Activated naive CD8-positive, alpha-beta T cell treated with anti-CD3 and anti-CD28 coated beads, Interleukin-2, amount 10 ng/mL, durations not matched to agents 7 days and 5 days (primary cell): Measurements from ENCODE around the gene HSPBP1. TPM values are rescaled to one million over a fixed set of nuclear protein-coding genes. Genes with fewer than 3 reads are reported as not detected.
A peak's percentile ranks its signal among the peaks of the same experiment; 100 is the strongest.

Experiments used
- ATAC-seq: fragments of 150-1000 bp; cut with Tn5 transposase; one replicate; pipeline ENCODE4 v1.10.0; 2021; ENCODE audit warnings: low read depth, moderate library complexity
- POLR2A ChIA-PET: fragments of 350-600 bp; sonication (Branson Sonifier 250); formaldehyde crosslinking; loops from one replicate; lab custom pipeline; 2021; ENCODE audit warnings: antibody characterized with exemption; lab: Charles Lee
- DNase-seq: peaks from one replicate; pipeline ENCODE4 v3.0.0; 2021
- H3K27ac Mint-ChIP-seq: one replicate; pipeline ENCODE4 v1.8.0; 2022; ENCODE audit warnings: mild to moderate bottlenecking, mixed read lengths
- H3K27me3 Mint-ChIP-seq: one replicate; pipeline ENCODE4 v1.8.0; 2022; ENCODE audit warnings: mild to moderate bottlenecking, moderate library complexity, mixed read lengths
- H3K36me3 Mint-ChIP-seq: one replicate; pipeline ENCODE4 v1.8.0; 2021; ENCODE audit warnings: mild to moderate bottlenecking, mixed read lengths
- H3K4me1 Mint-ChIP-seq: one replicate; pipeline ENCODE4 v1.8.0; 2021; ENCODE audit warnings: mixed read lengths
- H3K4me3 Mint-ChIP-seq: one replicate; pipeline ENCODE4 v1.8.0; 2022; ENCODE audit warnings: mild to moderate bottlenecking, moderate library complexity, mixed read lengths
- H3K9me3 Mint-ChIP-seq: one replicate; pipeline ENCODE4 v1.8.0; 2021; ENCODE audit warnings: mixed read lengths
- total RNA-seq, 2 experiments: library from RNA; stranded (reverse); gene quantifications; one replicate each; pipeline ENCODE4 v1.2.3, GENCODE V29; 2021

HSPBP1 gene
- total RNA-seq, 2 experiments from 2014 or later = 19.5 to 20.3 TPM

- Mint-ChIP-seq H3K4me3 (no peak overlapping the region), H3K36me3 (peaks cover 10% of the 10 kb centered on the region), H3K27ac (no peak overlapping the region), H3K27me3 (no peaks in the 10 kb centered on the region), H3K4me1 (peaks cover 8% of the 10 kb centered on the region), H3K9me3 (peaks cover 7% of the 10 kb centered on the region)
- POLR2A ChIA-PET = no interaction called here
- DNase-seq (no peak), ATAC-seq (no peak)
Observed at GRCh38 chr19:55265173-55265572, 14.7 kb downstream of the HSPBP1 start.

DNA sequence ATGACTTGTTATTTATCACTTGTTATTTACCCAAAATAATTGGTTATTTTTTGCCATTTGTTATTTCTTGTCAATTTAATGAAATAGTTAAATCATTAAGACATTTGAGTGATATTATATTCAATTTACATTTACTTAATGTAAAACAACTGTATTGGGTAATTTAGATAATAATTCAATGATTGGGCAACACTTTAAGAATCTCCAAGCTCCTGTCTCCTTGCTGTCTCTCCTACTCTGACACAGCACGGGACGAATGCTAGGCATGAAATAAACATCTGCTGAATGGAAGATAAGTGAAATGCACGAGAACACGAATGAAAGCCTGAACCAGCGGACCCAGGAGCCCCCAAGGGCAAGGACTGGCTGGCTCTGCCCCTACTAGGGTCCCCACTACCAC lies 15.4 kb downstream of the HSPBP1 start:
- ATAC-seq (no peak), DNase-seq (no peak)
- Mint-ChIP-seq H3K4me3 (no peak overlapping the region), H3K9me3 (peaks cover 7% of the 10 kb centered on the region), H3K4me1 (peaks cover 8% of the 10 kb centered on the region), H3K27me3 (no peaks in the 10 kb centered on the region), H3K36me3 (peaks cover 10% of the 10 kb centered on the region), H3K27ac (no peak overlapping the region)
- POLR2A ChIA-PET = no interaction called here

DNA sequence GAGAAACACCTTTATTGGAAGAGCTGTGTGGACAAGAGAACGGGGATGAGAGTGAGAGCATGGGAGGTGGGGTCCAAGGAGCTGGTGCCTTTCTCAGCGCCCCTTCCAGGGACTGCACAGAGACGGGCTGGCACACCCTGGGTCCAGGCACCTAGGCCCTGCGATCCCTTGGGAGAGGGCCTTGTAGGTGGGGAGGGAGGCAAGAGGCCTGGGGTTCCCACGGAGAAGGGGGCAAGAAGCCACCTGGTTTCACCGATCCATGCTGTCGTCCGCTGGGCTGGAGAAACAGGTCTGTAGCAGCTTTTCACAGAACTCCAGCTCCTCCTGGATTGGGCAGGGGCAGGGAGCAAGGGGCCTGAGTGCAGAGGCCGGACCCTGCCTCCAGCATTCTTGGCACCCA lies 17.6 kb downstream of the HSPBP1 start:
- POLR2A ChIA-PET = interaction anchor here (1.0 to 1.3 kb wide), 2 partner anchors 11 to 145 kb away, joined by 3 to 4 read pairs; partner anchors contain the start of gene UBE2S
- DNase-seq = no peak
- H3K4me1 Mint-ChIP-seq = peaks cover 14% of the 10 kb centered on the region
- H3K27me3 Mint-ChIP-seq = no peaks in the 10 kb centered on the region
- peaks cover 9% of the 10 kb centered on the region for H3K36me3 Mint-ChIP-seq
- H3K4me3 Mint-ChIP-seq = no peak overlapping the region
- no peak for ATAC-seq
- no peak overlapping the region for H3K27ac Mint-ChIP-seq
- H3K9me3 Mint-ChIP-seq = peaks cover 7% of the 10 kb centered on the region

DNA sequence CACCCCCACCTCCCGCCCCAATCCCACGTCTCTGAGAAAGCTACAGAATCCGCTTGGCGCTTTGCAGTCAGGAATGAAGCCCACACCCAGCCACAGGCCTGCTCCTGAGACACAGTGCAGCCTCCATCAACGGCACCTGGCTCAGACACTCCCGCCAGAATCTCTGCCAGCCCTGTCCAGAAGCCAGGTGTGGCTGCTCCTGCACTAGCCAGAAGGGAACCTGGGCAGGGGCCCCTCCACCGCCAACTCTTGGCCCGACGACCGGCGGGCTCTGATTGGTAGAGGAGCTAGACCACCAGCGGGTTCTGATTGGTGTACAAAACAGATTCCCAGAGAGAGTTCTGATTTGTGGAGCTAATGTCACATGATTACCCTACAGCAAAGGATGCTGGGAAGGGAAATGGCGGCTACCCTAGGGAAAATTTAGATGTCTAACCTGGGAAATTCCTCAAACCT lies 18.2 kb downstream of the HSPBP1 start:
- peaks cover 21% of the 10 kb centered on the region for H3K4me1 Mint-ChIP-seq
- H3K36me3 Mint-ChIP-seq = peaks cover 10% of the 10 kb centered on the region
- no peak overlapping the region for H3K27ac Mint-ChIP-seq
- DNase-seq (no peak), ATAC-seq (no peak)
- peaks cover 6% of the 10 kb centered on the region for H3K9me3 Mint-ChIP-seq
- POLR2A ChIA-PET = interaction anchor here (0.6 to 1.0 kb wide), 2 partner anchors 146 to 356 kb away, joined by 3 to 4 read pairs; partner anchors contain the start of gene UBE2S
- H3K4me3 Mint-ChIP-seq = no peak overlapping the region
- H3K27me3 Mint-ChIP-seq = no peaks in the 10 kb centered on the region

DNA sequence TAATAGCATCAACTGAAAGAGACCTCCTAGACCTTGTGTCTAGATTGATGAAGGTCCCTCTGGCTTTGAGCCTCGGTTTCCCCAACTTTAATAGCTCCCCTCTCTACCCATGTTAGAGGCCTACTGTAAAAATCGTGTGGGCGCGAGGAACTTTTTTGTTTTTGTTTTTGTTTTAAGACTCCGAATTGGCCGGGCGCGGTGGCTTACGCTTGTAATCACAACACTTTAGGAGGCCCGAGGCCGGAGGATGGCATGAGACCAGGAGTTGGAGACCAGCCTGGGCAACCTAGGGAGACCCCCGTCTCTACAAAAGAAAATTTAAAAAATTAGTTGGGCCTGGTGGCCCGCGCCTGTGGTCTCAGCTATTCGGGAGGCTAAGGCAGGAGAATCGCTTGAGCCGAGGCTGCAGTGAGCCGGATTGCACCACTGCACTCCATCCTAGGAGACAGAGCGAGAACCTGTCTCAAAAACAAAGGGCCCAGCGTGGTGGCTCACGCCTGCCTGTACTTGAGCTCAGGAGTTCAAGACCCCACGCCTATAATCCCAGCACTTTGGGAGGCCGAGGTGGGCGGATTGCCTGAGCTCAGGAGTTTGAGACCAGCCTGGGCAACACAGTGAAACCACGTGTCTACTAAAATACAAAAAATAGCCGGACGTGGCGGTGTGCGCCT lies 20.2 kb downstream of the HSPBP1 start:
- H3K9me3 Mint-ChIP-seq = no peaks in the 10 kb centered on the region
- POLR2A ChIA-PET = interaction anchor here (0.7 to 8.4 kb wide), 21 partner anchors 9 to 1249 kb away, joined by 3 to 120 read pairs (median 5); partner anchors contain the start of genes BRSK1, CNOT3, FIZ1 and HSPBP1
- peak overlapping the region; percentile 95 for H3K27ac Mint-ChIP-seq
- peak overlapping the region; percentile 83 for H3K4me3 Mint-ChIP-seq
- DNase-seq = no peak
- ATAC-seq = no peak
- H3K4me1 Mint-ChIP-seq = peaks cover 30% of the 10 kb centered on the region
- no peaks in the 10 kb centered on the region for H3K27me3 Mint-ChIP-seq
- peaks cover 16% of the 10 kb centered on the region for H3K36me3 Mint-ChIP-seq

GRCh38 chr19:55258828-55259539 lies 20.9 kb downstream of the HSPBP1 start, which contains the start of gene PPP6R1:
Gene PPP6R1, minus strand, starts transcription at chr19:55259017. Its CDS starts 11,914 bp downstream, at chr19:55247103.
- peaks cover 18% of the 10 kb centered on the region for H3K36me3 Mint-ChIP-seq
- H3K4me1 Mint-ChIP-seq = peaks cover 34% of the 10 kb centered on the region
- POLR2A ChIA-PET = interaction anchor here (0.7 to 8.4 kb wide), 20 partner anchors 8 to 1122 kb away, joined by 3 to 120 read pairs (median 5); partner anchors contain the start of genes BRSK1, CNOT3, FIZ1 and HSPBP1

DNA sequence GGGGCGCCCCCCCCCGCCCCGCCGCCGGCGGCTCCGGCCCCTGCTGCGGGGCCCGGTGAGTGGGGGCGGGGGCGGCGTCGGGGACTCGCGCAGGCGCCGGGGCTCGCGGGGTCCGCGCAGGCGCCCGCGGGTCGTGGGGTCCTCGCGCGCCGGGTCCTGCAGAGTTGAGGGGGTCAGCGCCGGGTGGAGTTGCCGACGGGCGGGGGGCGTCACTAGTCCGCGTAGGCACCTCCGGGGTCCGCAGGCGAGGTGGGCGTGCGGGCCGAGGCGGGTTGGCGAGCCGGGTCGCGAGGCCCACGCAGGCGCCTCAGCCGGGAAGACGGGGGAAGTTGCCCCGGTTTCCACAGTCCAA lies 21.5 kb downstream of the HSPBP1 start:
- DNase-seq = peak; percentile 75
- peak overlapping the region; percentile 83 for H3K4me3 Mint-ChIP-seq
- ATAC-seq = peak; percentile 3
- peaks cover 20% of the 10 kb centered on the region for H3K36me3 Mint-ChIP-seq
- H3K27me3 Mint-ChIP-seq = no peaks in the 10 kb centered on the region
- peaks cover 38% of the 10 kb centered on the region for H3K4me1 Mint-ChIP-seq
- H3K27ac Mint-ChIP-seq = peak overlapping the region; percentile 95
- POLR2A ChIA-PET = interaction anchor here (0.8 to 8.4 kb wide), 13 partner anchors 8 to 341 kb away, joined by 3 to 120 read pairs (median 8); partner anchors contain the start of genes BRSK1, FIZ1, HSPBP1 and KMT5C
- no peaks in the 10 kb centered on the region for H3K9me3 Mint-ChIP-seq

More at GRCh38 chr19:55258828-55259539, 20.9 kb downstream of the HSPBP1 start, which contains the start of gene PPP6R1:
- H3K27ac Mint-ChIP-seq = peak within 1 kb of the TSS; percentile 99
- DNase-seq = peak; percentile 98
- H3K4me3 Mint-ChIP-seq = peak within 1 kb of the TSS; percentile 99
- ATAC-seq = peak; percentile 77
- H3K27me3 Mint-ChIP-seq = no peaks in the 10 kb centered on the region
- H3K9me3 Mint-ChIP-seq = no peaks in the 10 kb centered on the region

DNA sequence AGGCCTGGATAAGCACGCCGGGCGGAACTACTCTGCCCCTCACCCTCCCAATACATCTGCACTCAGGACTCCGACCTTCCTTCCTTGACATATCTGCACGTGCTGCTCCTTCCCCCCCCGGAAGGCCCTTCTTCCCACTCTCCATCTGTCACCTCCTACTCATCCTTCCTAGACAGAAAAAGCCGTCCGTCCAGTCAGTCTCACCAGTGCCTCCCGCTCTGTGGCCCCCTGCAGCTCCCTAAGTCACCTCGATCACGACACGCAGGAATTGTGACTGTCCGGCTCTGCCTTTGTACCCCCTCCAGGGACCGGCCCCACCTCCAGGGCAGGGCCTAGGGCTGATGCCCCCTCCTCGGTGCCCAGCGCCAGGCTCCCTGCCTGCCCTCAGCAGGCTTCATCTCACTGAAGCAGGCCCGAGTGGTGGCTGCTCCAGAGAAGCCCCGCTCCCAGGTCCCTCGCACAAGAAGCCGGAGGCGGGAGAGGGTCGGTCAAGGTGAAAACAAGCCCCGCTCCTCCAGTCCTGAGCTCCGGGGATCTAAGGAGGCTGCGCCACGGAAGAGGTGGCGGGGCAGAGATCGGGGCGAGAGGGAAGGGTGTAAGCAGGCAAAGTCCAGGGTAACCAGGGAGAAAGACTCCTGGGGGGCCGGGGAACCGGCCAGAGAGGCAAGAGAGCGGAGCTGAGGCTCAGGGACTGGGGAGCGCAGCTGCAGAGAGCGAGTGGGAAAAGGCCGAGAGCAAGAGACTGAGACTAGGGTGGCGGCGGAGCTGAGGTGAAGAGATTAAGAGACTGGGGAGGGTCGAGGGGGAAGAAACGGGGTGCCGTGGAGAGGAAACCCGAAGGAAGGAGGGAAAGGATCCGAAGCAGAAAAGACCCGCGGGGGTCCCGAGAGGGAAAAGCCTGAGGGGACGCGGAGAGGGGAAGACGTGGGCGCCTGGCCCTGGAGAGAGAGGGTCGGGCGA lies 22.2 kb downstream of the HSPBP1 start:
- Mint-ChIP-seq H3K27me3 (no peaks in the 10 kb centered on the region), H3K36me3 (peaks cover 22% of the 10 kb centered on the region), H3K4me3 (peak overlapping the region; percentile 99), H3K27ac (peak overlapping the region; percentile 99), H3K9me3 (no peaks in the 10 kb centered on the region), H3K4me1 (peaks cover 44% of the 10 kb centered on the region)
- peak; percentile 49 for DNase-seq
- POLR2A ChIA-PET = interaction anchor here (0.8 to 8.4 kb wide), 6 partner anchors 12 to 150 kb away, joined by 3 to 120 read pairs (median 15); partner anchors contain the start of genes HSPBP1, PPP1R12C, TMEM238 and UBE2S
- no peak for ATAC-seq

DNA sequence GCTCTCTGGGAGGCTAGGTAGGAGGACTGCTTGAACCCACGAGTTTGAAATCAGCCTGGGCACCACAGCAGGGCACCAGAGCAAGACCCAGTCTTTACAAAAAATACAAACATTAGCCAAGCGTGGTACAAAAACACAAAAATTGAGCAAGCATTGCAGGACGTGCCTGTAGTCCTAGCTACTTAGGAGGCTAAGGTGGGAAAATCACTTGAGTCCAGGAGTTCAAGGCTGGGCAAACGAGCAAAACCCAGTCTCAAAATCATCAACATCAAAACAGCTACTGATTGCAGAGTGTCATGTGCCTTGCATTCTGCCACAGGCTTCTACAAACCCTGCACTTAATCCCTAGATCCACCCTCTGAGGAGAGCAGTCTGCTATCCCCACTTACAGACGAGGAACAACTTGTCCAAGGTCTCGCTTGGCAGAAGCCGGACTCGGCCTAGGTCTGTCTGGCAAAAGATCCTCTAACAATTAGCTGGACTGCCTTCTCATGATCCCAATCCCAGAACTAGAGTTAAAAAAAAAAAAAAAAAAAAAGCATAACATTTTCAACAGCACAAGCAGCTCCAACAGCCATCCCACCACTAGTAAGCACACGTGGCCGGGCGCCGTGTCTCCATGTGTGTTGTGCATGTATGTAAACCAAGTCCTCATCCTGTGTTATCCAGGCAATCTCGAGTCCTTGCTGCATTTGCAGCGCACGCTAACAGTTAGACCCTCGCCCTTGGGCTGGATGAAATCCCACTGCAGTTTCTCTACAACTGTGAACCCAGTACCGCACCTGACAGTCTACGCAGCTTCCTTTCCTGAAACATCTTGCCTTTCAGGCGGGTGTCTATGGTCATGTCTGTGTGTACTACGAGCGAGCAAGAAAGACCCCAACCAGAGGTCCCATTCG lies 23.1 kb downstream of the HSPBP1 start:
- H3K36me3 Mint-ChIP-seq = peaks cover 23% of the 10 kb centered on the region

DNA sequence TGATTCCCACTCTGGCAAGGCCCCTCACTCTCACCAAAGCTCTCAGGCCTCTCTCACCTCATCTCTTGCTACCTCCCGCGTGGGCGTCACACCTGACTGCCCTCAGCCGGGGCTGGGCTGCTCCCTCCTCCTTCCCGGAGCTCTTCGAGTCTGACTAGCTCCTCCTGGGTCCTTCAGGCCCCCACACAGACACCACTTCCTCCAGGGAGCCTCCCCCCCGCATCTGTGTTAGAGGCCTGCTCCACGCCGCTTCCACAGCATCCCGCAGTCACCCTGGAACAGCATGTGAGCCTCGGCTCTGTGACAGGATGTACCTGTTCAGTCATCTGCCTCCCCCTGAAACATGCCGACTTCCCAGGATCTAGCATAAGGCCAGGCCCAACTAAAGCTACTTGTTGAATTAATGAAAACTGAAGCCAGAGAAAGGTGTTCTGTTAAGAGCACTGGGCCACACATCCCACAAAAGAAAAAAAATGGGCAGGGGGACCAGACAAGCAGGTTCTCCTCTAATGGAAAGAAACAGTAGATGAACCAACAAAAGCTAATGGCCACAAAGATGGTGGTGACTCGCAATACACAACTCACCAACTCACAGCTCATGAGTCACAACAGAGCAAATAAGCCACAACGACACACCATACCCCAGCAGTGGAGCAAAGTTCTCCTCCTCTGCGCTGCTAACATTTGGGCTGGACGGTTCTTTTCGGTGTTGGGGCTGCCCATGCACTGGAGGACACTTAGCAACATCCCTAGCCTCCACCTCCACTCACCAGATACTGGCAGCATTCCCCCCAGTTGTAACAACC lies 24.1 kb downstream of the HSPBP1 start:
- DNase-seq (peak; percentile 64), ATAC-seq (peak; percentile 1)
- H3K27me3 Mint-ChIP-seq = no peaks in the 10 kb centered on the region
- H3K27ac Mint-ChIP-seq = peak overlapping the region; percentile 99
- POLR2A ChIA-PET = interaction anchor here (0.6 to 8.4 kb wide), 16 partner anchors 10 to 248 kb away, joined by 3 to 120 read pairs (median 12); partner anchors contain the start of genes HSPBP1, KMT5C, PPP1R12C and SYT5
- no peaks in the 10 kb centered on the region for H3K9me3 Mint-ChIP-seq
- H3K36me3 Mint-ChIP-seq = peaks cover 30% of the 10 kb centered on the region
- peaks cover 55% of the 10 kb centered on the region for H3K4me1 Mint-ChIP-seq
- peak overlapping the region; percentile 99 for H3K4me3 Mint-ChIP-seq

More for the DNA sequence above, 23.1 kb downstream of the HSPBP1 start:
- ATAC-seq (no peak), DNase-seq (no peak)
- H3K27ac Mint-ChIP-seq = peak overlapping the region; percentile 99
- POLR2A ChIA-PET = interaction anchor here (0.7 to 8.4 kb wide), 9 partner anchors 11 to 364 kb away, joined by 3 to 120 read pairs (median 17); partner anchors contain the start of genes HSPBP1, KMT5C, PPP1R12C and TMEM238
- H3K4me1 Mint-ChIP-seq = peaks cover 45% of the 10 kb centered on the region
- no peaks in the 10 kb centered on the region for H3K27me3 Mint-ChIP-seq
- H3K9me3 Mint-ChIP-seq = no peaks in the 10 kb centered on the region
- peak overlapping the region; percentile 99 for H3K4me3 Mint-ChIP-seq

DNA sequence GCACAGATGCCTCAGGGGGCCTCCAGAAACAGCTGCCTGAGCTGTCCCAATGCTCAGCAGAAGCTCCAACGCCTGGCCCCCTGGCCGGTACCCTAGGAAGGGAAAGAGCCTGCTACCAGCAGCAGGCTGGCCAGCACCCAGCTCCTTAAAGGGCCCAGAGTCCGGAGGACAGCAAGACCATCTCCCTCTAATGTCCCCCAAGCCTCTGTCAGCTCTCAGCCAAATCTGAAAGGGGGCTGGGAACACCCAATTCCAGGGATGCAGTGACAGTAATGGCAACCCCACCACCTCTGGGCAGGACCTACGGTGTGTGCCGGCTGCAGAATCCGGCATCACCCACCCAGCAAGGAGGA lies 25.3 kb downstream of the HSPBP1 start:
- POLR2A ChIA-PET = interaction anchor here (0.6 to 8.4 kb wide), 18 partner anchors 11 to 1117 kb away, joined by 3 to 120 read pairs (median 7); partner anchors contain the start of genes CNOT3, FIZ1, HSPBP1 and ISOC2
- H3K4me3 Mint-ChIP-seq = peak overlapping the region; percentile 99
- DNase-seq (no peak), ATAC-seq (no peak)
- no peaks in the 10 kb centered on the region for H3K27me3 Mint-ChIP-seq
- H3K27ac Mint-ChIP-seq = peak overlapping the region; percentile 99
- peaks cover 31% of the 10 kb centered on the region for H3K36me3 Mint-ChIP-seq
- no peaks in the 10 kb centered on the region for H3K9me3 Mint-ChIP-seq
- H3K4me1 Mint-ChIP-seq = peaks cover 55% of the 10 kb centered on the region
